HG03064 (cell line): Measurements from ENCODE around the gene AJAP1.

Experiments
- ATAC-seq: cut with Tn5 transposase; IDR thresholded peaks from one replicate; pipeline ENCODE4 v1.9.1; 2021; ENCODE audit warnings: low read depth; ENCODE audit not compliant: unreplicated experiment

AJAP1 gene

DNA sequence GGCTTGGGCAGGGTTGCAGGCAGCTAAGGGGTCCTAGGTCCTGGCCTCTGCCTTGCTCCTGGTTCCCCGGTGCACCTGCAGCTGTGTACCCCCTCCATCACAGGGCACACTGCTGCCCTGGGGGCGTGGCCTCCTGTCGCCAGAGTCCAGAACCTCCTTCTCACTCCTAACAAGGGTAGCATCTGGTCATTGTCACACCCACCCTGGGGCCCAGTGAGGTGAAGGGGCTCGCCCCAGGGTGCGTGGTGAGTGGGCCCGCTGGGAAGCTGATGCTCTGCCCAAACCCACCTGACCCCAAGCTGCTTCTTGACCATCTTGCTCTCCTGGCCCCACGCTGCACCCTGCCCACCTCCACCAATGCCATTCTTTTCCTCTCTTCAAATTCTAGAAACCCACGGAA lies 44.5 kb downstream of the AJAP1 start:
- no peak for ATAC-seq

DNA sequence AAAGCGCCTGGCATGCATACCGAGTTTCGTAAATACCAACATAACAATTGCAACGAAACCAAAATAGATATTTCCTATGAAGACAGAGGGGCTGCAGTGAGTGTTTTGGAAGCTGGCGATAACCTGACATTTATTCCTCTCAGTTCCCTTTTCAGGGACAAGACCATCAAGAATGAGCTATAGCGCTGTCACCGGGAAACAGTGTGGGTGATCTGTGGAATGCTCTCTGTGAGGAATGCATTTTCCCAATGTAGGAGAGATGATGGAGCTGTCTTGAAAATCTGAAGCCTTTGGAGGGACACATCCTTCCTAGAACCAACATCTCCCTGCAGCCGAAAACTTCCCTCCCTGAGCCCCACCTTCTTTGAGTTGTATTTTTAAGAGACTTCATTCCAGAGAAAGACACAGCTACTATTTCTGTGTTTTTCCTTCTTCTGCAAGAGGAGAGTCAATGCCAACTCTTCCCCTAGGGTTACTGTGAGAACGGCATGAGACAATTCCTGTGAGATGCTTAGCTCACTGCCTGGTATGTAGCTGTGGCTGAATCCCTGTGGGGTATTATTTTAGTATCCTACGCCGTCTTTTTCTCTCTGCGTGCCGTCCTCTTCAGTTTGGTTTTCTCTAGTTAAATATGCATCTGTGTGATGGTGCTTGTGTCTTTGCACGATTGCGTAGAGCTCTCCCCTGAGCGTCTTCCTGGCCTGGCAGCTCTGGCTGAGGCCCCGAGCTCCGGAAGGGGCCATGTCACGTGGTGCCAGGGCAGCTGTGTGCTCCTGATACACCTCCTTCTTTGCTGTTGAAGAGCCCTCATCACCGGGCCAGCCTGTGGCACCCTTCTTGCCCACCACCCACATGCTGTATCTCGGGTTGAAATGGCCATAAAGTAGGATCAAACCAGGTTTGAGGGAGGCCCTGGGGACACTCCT lies 45.2 kb downstream of the AJAP1 start:
- no peak for ATAC-seq

DNA sequence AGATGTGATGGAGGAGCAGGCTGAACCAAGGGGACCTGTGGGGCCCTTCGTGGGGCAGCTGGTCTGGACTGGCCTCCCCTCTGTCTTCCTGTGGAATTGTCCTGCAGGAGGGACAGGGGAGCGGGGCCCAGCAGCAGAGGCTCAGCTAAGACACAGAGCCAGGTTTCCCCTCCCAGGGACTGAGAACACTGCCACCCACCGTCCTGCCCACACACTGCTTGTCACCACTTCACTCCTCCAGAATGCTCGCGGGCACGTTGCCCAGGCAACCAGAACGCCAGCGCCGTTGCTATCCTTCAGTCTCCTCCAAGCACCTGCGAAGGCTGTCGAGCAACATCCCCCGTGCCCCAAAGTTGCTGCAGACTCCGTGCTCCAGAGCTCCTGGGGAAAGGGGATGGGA lies 46.4 kb downstream of the AJAP1 start:
- ATAC-seq, result no peak

DNA sequence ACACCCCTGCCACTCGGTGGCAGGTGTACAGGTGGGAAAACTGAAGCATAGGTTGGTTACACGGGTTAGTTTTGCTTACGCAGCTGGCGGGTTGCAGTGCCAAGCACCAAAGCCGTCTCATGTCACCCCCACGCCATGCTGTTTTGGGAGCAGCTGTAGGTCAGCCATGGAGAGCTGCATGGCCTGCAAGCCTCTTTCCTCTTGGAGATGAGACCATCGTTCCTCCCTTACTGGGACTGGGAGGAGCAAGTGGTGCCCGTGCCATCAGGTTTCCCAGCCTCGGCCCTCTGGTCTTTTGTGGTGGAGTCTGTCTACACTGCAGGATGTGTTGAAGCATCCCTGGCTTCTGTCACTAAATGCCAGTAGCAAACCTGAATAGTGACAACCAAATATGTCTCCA lies 46.9 kb downstream of the AJAP1 start:
- ATAC-seq, result no peak

DNA sequence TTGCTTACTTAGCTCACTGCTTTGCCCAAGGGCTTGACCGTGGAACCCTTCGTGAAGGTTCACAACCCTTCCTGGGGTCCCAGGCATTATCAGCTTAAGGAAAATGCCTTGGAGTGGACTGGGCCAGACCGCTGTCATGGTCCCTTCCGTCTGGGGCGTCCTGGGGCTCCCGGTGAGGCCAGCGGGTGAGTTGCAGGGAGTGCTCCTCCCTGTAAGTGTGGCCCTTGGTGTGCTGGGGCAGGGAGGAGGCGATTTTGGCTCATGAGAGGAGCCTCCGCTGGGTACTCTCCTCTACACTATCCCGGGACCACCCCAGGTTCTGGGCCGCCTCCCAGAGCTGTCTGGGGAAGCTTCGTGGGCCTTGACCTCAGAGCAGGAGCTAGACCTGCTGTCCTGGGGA lies 48.1 kb downstream of the AJAP1 start:
- ATAC-seq, result no peak

DNA sequence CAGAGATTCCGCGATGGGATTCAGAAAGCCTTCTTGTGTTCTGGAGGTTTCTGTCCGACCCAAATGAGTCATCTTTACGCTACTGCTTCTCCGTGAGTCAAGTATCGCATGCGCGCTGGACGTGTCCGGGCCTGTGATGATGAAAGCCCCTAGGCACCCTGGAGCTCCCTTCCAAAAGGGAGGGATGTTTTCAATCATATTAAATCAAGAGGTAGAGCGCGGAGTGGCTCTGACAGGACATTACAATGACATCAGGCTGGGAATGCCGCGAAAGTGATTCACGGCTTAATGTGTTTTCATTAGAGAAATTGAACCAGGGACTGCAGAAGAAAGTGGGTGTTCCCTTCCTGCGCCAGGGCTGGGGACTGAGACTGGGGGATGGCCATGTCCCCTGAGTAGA lies 48.5 kb downstream of the AJAP1 start:
- ATAC-seq, result no peak

DNA sequence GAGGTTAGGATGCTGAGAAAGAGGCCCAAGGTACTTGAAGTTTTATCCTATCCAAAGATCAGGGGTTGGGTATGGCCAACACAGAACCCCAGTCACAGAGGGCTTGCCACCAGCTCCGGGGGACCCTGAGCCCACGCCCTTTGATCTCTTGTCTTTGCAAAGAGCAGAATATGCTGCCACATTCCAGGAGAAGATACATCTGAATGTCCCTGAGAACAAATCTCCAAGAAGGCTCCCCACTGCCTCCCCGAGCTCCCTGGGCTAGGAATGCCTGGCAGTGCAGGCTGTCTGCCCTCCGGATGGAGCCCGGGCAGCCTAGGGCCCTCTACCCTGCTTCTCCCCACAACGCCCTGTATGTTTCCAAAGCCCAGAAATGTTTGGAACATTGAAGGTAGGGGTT lies 49.2 kb downstream of the AJAP1 start:
- ATAC-seq, result no peak

DNA sequence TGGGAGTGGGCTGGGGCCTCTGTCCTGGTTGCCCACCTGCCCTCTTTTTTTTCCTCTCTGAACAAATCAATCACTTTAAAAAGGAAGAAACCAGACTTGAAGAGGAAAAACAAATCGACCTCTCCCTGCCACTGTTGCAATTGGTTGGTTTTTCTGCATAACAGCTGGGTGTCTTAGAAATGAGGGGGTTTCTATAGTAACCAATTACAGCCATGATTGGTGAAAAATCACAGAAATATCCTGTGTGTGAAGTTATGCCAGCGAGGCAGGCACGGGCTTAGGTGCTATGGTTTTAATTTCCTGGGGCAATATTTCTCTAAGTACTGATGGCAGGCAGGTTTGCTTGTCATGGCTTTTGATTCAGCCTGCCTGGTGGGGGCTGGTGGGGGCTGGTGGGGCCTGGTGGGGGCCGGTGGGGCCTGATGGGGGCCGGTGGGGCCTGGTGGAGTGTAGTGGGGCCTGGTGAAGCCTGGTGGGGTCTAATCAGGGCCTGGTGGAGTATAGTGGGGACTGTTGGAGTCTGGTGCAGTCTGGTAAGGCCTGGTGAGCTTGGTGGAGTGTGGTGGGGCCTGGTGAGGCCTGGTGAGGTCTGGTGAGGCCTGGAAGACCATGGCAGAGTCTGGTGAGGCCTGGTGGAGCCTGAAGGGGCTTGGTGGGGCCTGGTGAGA lies 54.6 kb downstream of the AJAP1 start:
- no peak for ATAC-seq

DNA sequence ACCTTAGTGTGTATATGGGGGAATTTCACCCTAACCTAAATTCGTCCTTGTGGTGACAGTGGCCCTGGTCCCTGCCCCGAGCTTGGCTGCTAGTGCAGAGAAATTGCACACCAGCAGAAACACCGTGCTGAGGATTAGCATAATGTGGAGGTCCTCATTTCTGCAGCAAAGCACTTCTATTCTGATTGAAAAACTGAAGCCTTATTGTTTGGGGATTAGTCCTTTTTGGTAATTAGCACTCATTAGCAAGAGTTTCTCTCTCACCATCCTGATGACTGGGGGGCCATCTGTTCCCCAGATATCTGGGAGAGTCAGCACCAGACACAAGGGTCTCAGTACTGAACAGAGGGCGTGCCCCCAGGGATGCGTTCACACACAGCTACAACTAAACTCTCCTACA lies 55.2 kb downstream of the AJAP1 start:
- no peak for ATAC-seq

DNA sequence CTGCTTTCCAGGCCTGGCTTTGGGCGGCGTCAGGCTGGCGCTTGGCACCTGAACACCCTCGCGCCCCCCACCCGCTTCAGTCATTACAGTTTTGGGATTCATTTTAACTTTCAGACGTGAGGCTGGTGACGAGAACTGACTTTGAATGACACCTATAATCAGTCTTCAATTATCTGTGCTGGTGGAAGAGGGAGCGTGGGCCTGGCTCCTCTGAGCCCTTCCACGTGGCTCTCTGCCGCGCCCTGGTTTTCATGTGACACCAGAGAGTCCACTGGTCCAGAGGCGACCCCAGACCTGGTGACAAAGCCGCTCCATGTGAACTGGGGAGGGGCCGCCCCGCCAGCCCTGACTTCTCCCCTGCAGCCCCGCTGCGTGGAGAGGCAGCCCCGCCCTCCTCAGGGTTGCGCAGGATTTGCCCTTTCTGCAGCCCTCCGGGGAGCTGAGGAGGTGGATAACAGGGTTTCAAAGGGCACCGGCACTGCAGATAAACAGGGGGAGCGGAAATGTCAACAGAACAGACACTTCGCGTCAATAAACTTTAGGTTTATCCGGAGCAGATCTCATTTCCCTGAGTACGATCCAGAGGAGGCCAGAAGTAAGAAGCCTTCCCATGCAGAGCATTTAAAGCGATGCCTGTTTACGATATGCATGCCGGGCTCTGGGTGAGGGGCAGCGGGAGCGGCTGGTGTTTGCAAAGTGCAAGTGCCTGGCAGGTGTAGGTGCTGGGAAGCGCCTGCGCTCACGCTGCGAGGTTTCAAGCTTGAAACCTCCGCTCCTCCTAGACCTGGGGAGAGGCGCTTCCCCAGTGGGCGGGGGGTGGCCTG lies 56.4 kb downstream of the AJAP1 start:
- ATAC-seq, result no peak

DNA sequence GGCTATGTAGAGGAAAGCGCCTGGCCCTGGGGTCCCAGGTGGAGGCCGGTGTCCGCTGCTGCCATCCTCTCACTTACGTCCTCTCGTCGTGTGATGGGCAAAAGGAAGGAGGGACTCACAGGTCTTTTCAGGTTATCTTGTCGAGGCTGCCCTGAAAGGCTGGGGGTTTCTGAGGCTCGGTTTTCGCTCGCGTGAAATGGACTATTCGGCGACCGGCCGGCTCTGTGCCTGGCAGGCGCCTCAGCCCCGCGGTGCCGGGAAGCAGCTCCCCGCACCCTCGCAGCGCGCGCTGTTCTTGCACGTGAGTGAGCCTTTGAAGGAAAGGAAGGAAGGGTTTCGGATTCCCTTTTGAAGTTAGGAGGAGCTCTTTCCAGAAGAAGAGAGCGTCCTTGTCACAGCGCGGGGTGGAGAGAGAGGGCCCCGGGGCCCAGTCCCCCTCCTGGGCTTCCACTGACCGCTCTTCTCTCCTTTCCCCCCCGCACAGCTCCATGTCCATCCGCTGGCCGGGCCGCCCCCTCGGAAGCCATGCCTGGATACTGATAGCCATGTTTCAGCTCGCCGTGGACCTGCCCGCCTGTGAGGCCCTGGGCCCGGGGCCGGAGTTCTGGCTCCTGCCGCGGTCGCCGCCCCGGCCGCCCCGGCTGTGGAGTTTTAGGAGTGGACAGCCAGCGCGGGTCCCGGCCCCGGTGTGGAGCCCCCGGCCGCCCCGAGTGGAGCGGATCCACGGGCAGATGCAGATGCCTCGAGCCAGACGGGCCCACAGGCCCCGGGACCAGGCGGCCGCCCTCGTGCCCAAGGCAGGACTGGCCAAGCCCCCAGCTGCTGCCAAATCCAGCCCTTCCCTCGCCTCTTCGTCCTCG lies 57.2 kb downstream of the AJAP1 start:
- no peak for ATAC-seq

DNA sequence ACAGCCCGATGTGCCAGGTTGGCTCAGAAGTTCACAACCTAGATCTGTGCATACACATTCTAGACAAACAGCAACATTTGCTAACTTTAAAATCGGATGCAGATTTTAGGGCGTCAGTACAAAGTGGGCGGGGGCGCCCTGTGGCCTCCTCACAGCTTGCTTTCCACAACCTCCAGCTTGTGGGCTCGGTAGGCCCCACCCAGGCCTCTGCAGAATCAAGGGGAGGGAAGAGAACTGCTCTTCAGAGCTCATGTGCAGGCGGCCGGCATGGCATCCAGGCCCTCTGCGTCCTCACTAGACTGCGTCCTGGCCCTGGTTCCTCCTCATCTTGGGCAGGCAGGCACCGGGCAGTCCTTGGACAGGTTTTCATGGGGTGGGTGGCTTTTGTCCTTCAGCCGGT lies 59.3 kb downstream of the AJAP1 start:
- ATAC-seq, result no peak

DNA sequence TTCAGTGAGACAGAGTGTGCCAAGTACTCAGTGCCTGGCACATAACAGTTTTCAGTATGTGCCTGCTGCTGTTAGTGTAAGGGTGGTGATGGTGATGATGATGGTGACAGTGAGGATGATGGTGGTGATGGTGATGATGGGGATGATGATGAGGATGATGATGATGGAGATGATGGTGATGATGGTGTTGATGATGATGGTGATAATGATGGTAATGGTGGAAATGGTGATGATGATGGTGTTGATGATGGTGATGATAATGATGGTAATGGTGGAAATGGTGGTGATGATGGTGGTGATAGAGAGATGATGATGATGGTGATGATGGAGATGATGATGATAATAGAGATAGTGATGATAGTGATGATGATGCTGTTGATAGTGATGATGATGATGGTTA lies 62.0 kb downstream of the AJAP1 start:
- no peak for ATAC-seq

DNA sequence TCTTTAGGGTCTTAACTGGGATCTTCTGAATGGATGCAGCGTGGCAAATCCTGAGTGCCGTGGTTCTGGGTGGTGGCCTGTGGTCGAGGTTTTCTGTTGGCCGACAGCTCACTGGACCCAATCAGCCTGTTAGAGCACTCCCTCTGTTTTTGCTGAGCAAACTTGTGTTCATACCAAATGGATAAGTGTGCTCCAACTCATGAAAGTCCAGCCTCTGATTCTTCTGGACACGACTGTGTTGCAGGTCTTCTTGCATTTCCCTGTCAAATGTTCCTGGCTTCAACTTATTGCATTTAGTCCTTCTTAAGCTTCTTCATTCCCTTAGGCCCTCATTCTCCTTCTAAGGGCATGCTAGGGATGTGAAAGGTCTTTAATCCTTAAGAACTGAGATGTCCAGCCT lies 63.7 kb downstream of the AJAP1 start:
- ATAC-seq, result no peak

DNA sequence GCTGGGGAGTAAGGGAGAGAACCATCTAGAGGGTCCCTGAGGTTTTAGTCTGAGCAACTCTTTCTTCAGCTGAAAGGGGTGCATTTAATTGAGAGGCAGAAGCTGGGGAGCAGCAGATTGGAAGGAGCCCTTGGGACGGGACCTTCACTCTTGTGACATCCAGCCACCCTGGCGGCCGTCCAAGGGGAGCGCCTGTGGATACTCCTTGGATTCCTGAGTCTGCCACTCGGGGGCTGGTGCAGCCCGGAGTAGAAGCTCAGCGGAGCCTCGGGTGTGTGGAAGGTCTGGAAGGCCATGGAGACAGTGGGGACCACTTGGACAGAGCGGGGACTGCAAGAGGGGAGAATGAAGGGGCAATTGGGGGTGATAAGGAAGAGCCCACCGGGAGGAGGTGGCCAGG lies 68.7 kb downstream of the AJAP1 start:
- no peak for ATAC-seq

DNA sequence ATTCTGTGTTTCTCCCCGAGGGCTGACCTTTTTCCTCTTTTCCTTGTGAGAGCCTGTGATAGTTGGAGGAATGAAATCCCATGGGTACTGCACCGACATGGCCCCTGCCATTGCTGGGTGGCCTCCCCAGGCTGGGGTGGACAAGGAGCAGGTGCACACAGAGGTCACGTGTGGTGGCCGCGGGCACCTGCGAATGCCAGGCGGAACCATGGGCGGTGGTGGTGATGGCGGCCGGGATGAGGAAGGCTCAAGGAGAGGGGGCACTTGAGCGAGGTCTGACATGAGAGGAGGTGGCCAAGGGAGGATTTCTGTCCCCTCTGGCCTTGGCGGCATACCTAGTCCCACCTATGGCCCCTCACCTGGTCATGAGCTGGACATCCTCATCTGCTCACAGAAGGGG lies 69.6 kb downstream of the AJAP1 start:
- ATAC-seq, result no peak

DNA sequence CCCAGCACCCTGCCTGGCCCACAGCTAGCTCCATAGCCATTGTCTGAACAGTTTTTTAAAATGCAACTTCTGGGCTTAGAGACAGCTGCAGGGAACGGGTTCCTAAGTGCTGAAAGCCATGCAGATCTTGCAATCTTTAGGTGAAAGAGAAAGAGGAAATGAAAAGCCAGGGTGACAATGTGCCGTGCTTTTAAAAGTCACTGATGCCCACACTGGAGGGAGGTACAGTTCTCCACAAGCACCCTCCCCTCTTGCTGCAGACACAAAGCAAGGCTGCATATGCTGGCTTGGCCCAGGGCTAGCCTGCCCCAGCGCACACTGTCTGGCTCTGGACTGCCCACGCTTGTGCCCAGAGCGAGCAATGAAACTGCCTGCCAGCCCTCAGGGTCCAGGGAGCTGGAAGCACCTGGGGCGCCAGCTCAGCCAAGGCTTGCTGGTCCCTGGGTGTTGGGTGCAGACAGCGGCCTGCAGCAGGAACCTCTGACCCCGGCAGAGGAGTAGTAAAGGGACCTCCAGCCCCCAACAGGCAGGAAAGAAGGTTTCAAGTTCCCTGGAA lies 70.4 kb downstream of the AJAP1 start:
- ATAC-seq, result no peak

DNA sequence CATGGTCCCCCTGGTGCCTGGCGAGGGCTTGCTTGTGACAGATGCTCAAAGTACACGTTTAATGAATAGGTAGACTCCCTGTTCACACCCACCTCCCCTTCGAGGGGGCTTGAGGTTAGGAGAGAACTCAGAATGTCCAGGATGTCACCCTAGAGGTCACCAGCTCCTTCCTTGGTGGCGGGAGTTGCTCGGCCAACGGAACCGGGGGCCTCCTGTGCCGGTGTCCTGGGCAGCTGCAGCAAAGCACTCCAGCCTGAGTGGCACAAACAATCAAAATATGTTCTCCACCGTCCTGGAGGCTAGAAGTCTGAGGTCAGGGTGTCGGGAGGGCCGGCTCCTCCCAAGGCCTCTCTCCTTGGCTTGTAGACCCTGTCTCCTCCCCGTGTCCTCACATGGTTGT lies 71.0 kb downstream of the AJAP1 start:
- ATAC-seq, result no peak

DNA sequence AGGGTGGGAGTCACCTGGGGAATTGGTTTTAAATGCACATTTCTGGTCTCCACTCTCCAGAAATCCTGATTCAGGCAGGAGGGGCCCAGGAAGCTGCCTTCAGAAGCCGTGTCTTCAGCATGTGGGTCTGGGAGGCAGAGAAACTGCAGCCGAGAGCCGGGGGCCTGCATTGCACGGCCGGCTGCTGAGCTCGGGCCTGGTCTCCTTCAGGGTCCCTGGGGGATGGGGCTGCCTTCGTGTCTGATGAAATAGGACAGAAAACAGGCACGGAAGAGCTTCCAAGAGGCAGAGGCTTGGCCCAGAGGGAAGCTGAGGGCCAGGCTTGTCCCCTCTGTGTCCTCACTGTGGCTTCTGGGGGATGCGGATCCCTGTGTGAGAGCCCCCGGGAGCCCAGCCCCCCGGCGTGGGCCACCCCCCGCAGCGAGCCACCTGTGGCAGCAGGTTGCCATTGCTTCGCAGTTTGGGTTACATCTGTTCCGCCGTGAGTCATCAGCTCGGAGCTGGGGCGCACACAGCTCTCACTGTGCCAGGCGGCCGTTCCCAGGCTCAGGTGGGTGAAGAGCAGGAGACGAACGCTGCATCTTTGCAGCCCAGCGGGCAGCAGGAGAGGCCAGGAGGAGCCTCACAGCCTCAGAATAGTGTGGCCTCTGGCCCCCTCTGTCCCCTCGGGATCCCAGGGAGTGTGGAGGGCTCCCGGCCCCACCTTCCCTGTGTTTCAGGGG lies 72.4 kb downstream of the AJAP1 start:
- no peak for ATAC-seq
